Endothelial cell of umbilical vein (primary cell): Measurements from ENCODE around the gene TGFBI. TPM values are rescaled to one million over a fixed set of nuclear protein-coding genes. Genes with fewer than 3 reads are reported as not detected.

ENCODE experiments used
- BruUV-seq: library from RNA; stranded (reverse); fragments of 400-500 nt; replicated peaks from 2 replicates; lab custom pipeline; 2021; lab: Mats Ljungman, UMichigan
- CTCF ChIA-PET: fragments of 300-600, 350-600 bp; sonication (Branson Sonifier 250); formaldehyde crosslinking; loops from one replicate; lab custom pipeline; 2021; ENCODE audit warnings: antibody characterized with exemption, inconsistent platforms; lab: Charles Lee
- POLR2A ChIA-PET: fragments of 300-600, 350-600 bp; sonication (Branson Sonifier 250); formaldehyde crosslinking; loops from one replicate; lab custom pipeline; 2021; ENCODE audit warnings: antibody characterized with exemption, inconsistent platforms; lab: Charles Lee
- DNase-seq: peaks from one replicate; pipeline ENCODE4 v3.0.0-alpha.2; 2011; ENCODE audit warnings: low read depth, low spot score
- FAIRE-seq: peaks from 2 replicates; lab custom pipeline; 2011; peaks lifted over from hg19 to GRCh38; lab: Jason Lieb, UNC
- H2AFZ ChIP-seq: 2 replicates; pipeline ENCODE4 v1.6.0; 2012; ENCODE audit warnings: low read depth, low read length, control low read depth, inconsistent platforms
- H3K27ac ChIP-seq: 2 replicates; pipeline ENCODE4 v1.5.1; 2011; ENCODE audit warnings: low read depth, mild to moderate bottlenecking, control low read depth, low read length, moderate library complexity; ENCODE audit not compliant: insufficient read depth
- H3K27me3 ChIP-seq, 2 experiments: 2 replicates each; pipeline versions ENCODE4 v1.6.0 to v1.6.1; 2011; ENCODE audit warnings: low read length in 2 of 2, mixed read lengths in 1 of 2; ENCODE audit not compliant: control insufficient read depth in 2 of 2, insufficient read depth in 2 of 2
- H3K36me3 ChIP-seq, 2 experiments: 2 replicates in 1 of 2; 3 replicates in 1 of 2; pipeline ENCODE4 v1.5.1; 2011; ENCODE audit warnings: low read length in 2 of 2, mild to moderate bottlenecking in 1 of 2, moderate library complexity in 1 of 2; ENCODE audit not compliant: control insufficient read depth in 2 of 2, insufficient read depth in 2 of 2; ENCODE audit errors: extremely low read depth in 1 of 2
- H3K4me1 ChIP-seq: 3 replicates; pipeline ENCODE4 v1.5.1; 2011; ENCODE audit warnings: mild to moderate bottlenecking, low read length; ENCODE audit not compliant: control insufficient read depth, insufficient read depth; ENCODE audit errors: extremely low read depth
- H3K4me2 ChIP-seq: 2 replicates; pipeline ENCODE4 v1.6.1; 2011; ENCODE audit warnings: low read length, control low read depth, mixed read lengths; ENCODE audit not compliant: insufficient read depth
- H3K4me3 ChIP-seq, 3 experiments: fragments of 200-600 bp in 1 of 3; sonication (generic), shearing (Covaris generic) in 1 of 3; replicated peaks in 1 of 3; 2 replicates each; pipeline ENCODE4 v1.5.1; 2011 to 2016; ENCODE audit warnings: control low read depth in 3 of 3, low read length in 3 of 3, mild to moderate bottlenecking in 2 of 3, inconsistent platforms in 1 of 3, low read depth in 1 of 3, moderate library complexity in 1 of 3; ENCODE audit not compliant: insufficient read depth in 1 of 3
- H3K79me2 ChIP-seq: 2 replicates; pipeline ENCODE4 v1.6.0; 2012; ENCODE audit warnings: low read length, inconsistent platforms; ENCODE audit not compliant: control insufficient read depth, insufficient read depth
- H3K9ac ChIP-seq: replicated peaks from 2 replicates; pipeline ENCODE3; 2011; ENCODE audit warnings: low read length, control low read depth; ENCODE audit not compliant: insufficient read depth; ENCODE audit errors: extremely low read depth
- H3K9me1 ChIP-seq: replicated peaks from 3 replicates; pipeline ENCODE4 v1.6.0; 2011; ENCODE audit warnings: mild to moderate bottlenecking, low read length; ENCODE audit not compliant: control insufficient read depth, insufficient read depth; ENCODE audit errors: extremely low read depth
- H3K9me3 ChIP-seq: replicated peaks from 2 replicates; pipeline ENCODE4 v1.5.1; 2012; ENCODE audit warnings: low read length, inconsistent platforms; ENCODE audit not compliant: control insufficient read depth, insufficient read depth
- H4K20me1 ChIP-seq: replicated peaks from 2 replicates; pipeline ENCODE3; 2011; ENCODE audit warnings: mild to moderate bottlenecking, low read length; ENCODE audit not compliant: control insufficient read depth, insufficient read depth; ENCODE audit errors: extremely low read depth
- CTCF ChIP-seq, 2 donors: IDR thresholded peaks; 1 replicate in 1 of 2; 2 replicates in 1 of 2; pipeline ENCODE4 v1.5.1; 2011; ENCODE audit warnings: low read length in 2 of 2, mild to moderate bottlenecking in 2 of 2, moderate library complexity in 2 of 2, control low read depth in 1 of 2, inconsistent platforms in 1 of 2, low read depth in 1 of 2; ENCODE audit not compliant: insufficient read depth in 1 of 2; ENCODE audit errors: extremely low read depth in 1 of 2
- GATA2 ChIP-seq: IDR thresholded peaks from 2 replicates; pipeline ENCODE4 v1.7.0; 2011; ENCODE audit warnings: low read depth, mild to moderate bottlenecking, moderate library complexity, mixed read lengths, low read length; ENCODE audit not compliant: insufficient read length, insufficient read depth
- POLR2AphosphoS5 ChIP-seq: IDR thresholded peaks from 2 replicates; pipeline ENCODE4 v1.6.1; 2012; ENCODE audit warnings: low read depth, mild to moderate bottlenecking, control low read depth, low read length, moderate library complexity; ENCODE audit not compliant: insufficient read depth
- dilution Hi-C: fragments of 300-500 bp; cut with MboI; formaldehyde crosslinking; loops from one replicate; pipeline ENCODE4 v1.15.0; 2019; ENCODE audit warnings: low sequenced_read_pairs; ENCODE audit not compliant: extremely low pct_ligation_motif_present
- intact Hi-C: fragments of 100-400 bp; cut with micrococcal nuclease; formaldehyde crosslinking; loops from one replicate; pipeline ENCODE4 v1.10.0; 2022
- polyA plus RNA-seq, 4 experiments: library from polyadenylated mRNA; depleted of rRNA in 3 of 4; stranded (reverse) in 3 of 4; unstranded in 1 of 4; fragments of >200 nt; gene quantifications; 2 replicates each; pipeline versions ENCODE4 v1.2.1 to v1.2.3, GENCODE V29; 2011 to 2012; ENCODE audit warnings: missing spikeins in 1 of 4
- total RNA-seq: library from RNA; stranded (reverse); gene quantifications from 2 replicates; pipeline ENCODE4 v1.2.3, GENCODE V29; 2021

The TGFBI gene
- total and polyA plus RNA-seq, 2 donors (not counting 3 experiments of a cell fraction or from before 2014, with no cell fraction given) = 6.5 to 18.9 TPM

DNA sequence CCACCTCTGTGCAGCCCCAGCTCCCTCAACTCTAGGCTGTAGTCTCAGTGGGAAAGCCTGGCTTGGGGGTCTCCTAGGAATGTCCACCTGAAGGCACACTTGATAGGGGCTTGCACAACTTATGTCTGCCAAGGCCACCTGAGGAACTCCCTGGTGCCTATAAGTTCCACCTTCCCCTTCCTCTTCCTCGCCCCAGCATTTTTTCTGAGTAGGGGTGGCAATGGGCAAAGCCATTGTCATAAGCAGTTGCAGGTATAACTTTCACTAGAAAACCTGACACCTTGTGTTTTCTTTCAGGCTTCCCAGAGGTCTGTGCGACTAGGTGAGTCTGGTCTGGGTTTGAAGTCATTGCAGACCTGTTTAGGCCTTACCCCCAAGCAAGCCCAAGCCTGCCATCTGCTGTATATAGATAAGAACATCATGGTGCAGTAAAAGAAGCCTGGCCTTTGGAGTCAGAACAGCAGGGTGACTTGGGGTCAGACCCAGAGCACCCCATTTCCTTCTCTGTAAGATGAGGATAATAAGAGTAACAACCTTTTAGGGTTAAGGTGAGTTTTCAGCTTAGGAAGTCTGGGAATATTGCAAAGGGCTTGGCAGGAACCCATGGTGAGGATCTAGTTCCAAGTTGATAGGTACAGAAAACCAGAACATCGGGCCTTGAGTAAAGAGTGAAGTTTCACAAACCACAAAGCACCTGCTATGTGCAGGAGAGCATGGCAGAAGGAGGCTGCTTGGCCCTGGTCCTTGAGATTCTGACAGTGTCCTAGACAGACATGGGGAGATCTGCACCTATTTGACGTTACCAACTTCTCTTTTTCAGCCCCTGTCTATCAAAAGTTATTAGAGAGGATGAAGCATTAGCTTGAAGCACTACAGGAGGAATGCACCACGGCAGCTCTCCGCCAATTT is 33.8 kb downstream of the TGFBI start:
- no peak overlapping the region for H3K27ac ChIP-seq
- no peak overlapping the region for H2AFZ ChIP-seq
- BruUV-seq = no TSS peak
- no peak overlapping the region for H3K4me3 ChIP-seq
- peaks cover 15% of the 10 kb centered on the region for H3K4me1 ChIP-seq
- FAIRE-seq (peak; percentile 73), DNase-seq (peak; percentile 40)
- H3K36me3 ChIP-seq = no peaks in the 10 kb centered on the region
- no peaks in the 10 kb centered on the region for H4K20me1 ChIP-seq
- H3K79me2 ChIP-seq = no peaks in the 10 kb centered on the region
- CTCF ChIA-PET = interaction anchor here (0.6 to 7.9 kb wide), 15 partner anchors 17 to 174 kb away, joined by 3 to 99 read pairs (median 3); no protein-coding TSS in a partner anchor
- no peaks in the 10 kb centered on the region for H3K9me3 ChIP-seq
- H3K27me3 ChIP-seq = no peaks in the 10 kb centered on the region
- dilution Hi-C loops = no loop called here
- TF ChIP-seq POLR2AphosphoS5 (no peak), CTCF (IDR thresholded peaks at IDR 0.05; ENCODE audit: extremely low read depth in 1 of 2, insufficient read depth in 1 of 2, low read depth in 1 of 2, low read length in 2 of 2) (peak; percentile 42 to 54), GATA2 (no peak)
- H3K4me2 ChIP-seq = no peak overlapping the region
- POLR2A ChIA-PET = no interaction called here
- no peaks in the 10 kb centered on the region for H3K9me1 ChIP-seq
- intact Hi-C loops = loop anchor here (1.0 kb wide), 4 partner anchors 20 to 175 kb away; no protein-coding TSS in a partner anchor
- no peak overlapping the region for H3K9ac ChIP-seq
